ENCODE data around the gene ACKR4. TPM values are rescaled to one million over a fixed set of nuclear protein-coding genes. Genes with fewer than 3 reads are reported as not detected.
"Not testable (repeated sequence)": the region's sequence is repeated elsewhere in the genome, so short reads cannot be mapped to it uniquely, and the experiment has no call there.

The ACKR4 gene
- total RNA-seq, 4 donors from 2014 or later: 5.5 to 12.6 (median 7.2) TPM; not detected in 1

DNA sequence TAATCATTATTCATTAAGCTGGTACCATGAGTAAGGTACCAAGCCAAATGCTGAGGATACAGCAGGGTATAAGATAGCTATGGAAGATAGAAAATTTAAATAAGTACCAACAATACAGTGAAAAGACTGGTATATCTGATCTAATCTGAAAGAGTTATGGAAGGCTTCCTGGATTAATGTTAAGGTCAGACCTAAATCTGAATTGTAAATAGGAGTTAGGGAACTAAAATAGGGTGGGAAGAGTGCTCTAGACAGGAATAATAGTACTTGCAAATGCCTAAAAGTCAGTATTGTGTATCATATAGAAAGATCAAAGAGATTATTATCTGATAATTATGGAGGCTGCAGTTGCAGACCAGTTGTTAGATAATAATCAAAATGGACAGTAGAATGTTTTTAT lies 2.6 kb upstream of the ACKR4 start:
- no peaks in the 10 kb centered on the region for H3K4me1 ChIP-seq
- H3K4me3 ChIP-seq: no peak overlapping the region
- DNase-seq: no peak
- no peaks in the 10 kb centered on the region for H3K9me3 ChIP-seq
- H3K27ac ChIP-seq: no peak overlapping the region
- peaks cover 0 to 8% (median 0%) of the 10 kb centered on the region in 3 donors for H3K36me3 ChIP-seq
- H3K27me3 ChIP-seq: no peaks in the 10 kb centered on the region
- TF ChIP-seq, protein P1, sequence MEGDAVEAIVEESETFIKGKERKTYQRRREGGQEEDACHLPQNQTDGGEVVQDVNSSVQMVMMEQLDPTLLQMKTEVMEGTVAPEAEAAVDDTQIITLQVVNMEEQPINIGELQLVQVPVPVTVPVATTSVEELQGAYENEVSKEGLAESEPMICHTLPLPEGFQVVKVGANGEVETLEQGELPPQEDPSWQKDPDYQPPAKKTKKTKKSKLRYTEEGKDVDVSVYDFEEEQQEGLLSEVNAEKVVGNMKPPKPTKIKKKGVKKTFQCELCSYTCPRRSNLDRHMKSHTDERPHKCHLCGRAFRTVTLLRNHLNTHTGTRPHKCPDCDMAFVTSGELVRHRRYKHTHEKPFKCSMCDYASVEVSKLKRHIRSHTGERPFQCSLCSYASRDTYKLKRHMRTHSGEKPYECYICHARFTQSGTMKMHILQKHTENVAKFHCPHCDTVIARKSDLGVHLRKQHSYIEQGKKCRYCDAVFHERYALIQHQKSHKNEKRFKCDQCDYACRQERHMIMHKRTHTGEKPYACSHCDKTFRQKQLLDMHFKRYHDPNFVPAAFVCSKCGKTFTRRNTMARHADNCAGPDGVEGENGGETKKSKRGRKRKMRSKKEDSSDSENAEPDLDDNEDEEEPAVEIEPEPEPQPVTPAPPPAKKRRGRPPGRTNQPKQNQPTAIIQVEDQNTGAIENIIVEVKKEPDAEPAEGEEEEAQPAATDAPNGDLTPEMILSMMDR (IDR thresholded peaks at IDR 0.05): no peak

DNA sequence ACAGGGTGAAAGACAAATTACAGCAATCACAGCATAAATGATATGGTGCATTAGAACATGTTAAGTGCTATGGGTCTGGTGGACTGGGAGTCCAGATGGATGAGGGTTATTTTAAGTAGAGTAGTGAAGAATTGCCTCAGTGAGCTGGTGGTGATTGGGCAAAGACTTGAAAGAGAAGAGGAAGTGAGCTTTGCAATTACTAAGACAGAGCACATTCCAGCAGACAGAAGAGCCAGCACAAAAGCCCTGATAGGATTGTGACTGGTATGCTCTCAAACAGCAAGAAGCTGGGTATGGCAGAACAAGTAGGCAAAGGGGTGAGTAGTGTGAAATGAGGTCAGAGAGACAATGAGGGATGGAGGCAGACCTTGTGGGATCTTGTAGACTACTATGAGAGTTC lies 2.1 kb upstream of the ACKR4 start:
- Histone ChIP-seq H3K27me3 (no peaks in the 10 kb centered on the region), H3K36me3 (peaks cover 0 to 8% (median 0%) of the 10 kb centered on the region in 3 donors), H3K4me3 (no peak overlapping the region), H3K4me1 (no peaks in the 10 kb centered on the region), H3K9me3 (no peaks in the 10 kb centered on the region), H3K27ac (no peak overlapping the region)
- no peak for DNase-seq
- no peak for TF ChIP-seq POLR2A (IDR thresholded peaks at IDR 0.05)
- TF ChIP-seq, protein P1 (IDR thresholded peaks at IDR 0.05): no peak

DNA sequence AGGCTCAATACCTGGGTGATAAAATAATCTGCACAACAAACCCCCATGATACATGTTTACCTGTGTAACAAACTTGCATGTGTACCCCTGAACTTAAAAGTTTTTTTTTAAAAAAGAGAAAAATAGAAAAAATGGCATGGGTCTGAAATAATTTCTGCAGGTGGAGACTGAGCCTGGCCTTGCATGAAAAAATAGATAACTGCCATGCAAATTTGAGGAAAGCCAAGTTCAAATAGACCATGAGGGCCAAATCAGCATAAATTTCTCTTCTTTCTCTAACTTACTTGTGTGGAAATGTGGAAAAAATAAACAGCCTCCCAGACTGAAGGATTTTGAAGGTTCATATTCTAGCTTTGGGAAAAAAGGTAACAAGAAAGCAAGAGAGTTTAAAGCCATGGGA lies 744 bp upstream of the ACKR4 start:
- H3K4me3 ChIP-seq: no peak overlapping the region
- TF ChIP-seq, protein P1 (IDR thresholded peaks at IDR 0.05): no peak
- no peak for TF ChIP-seq POLR2A (IDR thresholded peaks at IDR 0.05)
- H3K9me3 ChIP-seq: no peaks in the 10 kb centered on the region
- no peaks in the 10 kb centered on the region for H3K4me1 ChIP-seq
- peaks cover 0 to 8% (median 0%) of the 10 kb centered on the region in 3 donors for H3K36me3 ChIP-seq
- H3K27me3 ChIP-seq: no peaks in the 10 kb centered on the region
- no peak for DNase-seq
- no peak overlapping the region for H3K27ac ChIP-seq

DNA sequence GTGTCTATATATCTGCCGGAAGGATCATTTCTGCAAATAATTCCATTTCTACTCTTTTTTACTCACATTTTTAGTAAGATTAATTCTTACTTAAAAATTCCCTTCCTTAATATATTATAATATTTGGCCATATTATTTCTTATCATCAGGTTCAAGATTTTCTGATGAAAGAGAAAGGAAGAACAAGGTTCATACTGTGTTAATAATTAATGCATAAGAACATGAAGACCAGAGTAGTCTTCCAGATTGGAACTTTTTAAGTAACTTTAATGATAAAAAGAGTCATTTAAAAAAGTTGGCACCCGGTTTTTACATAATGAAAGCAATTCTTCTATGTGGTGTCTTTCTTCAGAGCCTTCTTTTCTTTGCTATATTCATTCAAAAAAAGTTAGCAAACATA lies 590 bp downstream of the ACKR4 start:
- H3K9me3 ChIP-seq: no peaks in the 10 kb centered on the region
- no peak for DNase-seq
- no peak overlapping the region for H3K27ac ChIP-seq
- H3K27me3 ChIP-seq: no peaks in the 10 kb centered on the region
- TF ChIP-seq, protein P1 (IDR thresholded peaks at IDR 0.05): no peak
- TF ChIP-seq POLR2A (IDR thresholded peaks at IDR 0.05): no peak
- no peaks in the 10 kb centered on the region for H3K4me1 ChIP-seq
- H3K4me3 ChIP-seq: peak overlapping the region in 2 of 4 donors; percentile 3 to 33
- peaks cover 0 to 13% (median 0%) of the 10 kb centered on the region in 3 donors for H3K36me3 ChIP-seq

DNA sequence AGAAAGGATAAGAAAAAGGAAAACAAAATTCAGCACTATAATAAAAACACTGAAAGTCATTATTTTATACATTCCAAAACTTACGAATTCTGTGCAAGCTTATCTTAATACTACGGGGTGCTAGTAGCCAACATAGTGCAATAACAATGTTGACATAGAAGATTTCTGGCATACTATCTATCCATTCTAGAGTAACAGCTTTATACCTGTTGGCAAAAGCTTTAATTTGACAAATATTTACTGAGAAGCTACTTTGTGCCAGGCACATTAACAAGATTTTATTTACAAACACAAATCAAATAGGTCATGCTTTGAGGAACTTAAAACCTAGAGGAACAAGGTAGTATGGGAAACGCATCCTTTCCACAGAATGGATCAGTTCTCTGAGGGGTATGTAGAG lies 1.1 kb downstream of the ACKR4 start:
- Histone ChIP-seq H3K4me1 (no peaks in the 10 kb centered on the region), H3K4me3 (no peak overlapping the region), H3K27ac (no peak overlapping the region), H3K27me3 (no peaks in the 10 kb centered on the region), H3K9me3 (no peaks in the 10 kb centered on the region), H3K36me3 (peaks cover 0 to 17% (median 0%) of the 10 kb centered on the region in 3 donors)
- DNase-seq: no peak
- no peak for TF ChIP-seq POLR2A (IDR thresholded peaks at IDR 0.05)
- TF ChIP-seq, protein P1 (IDR thresholded peaks at IDR 0.05): no peak

DNA sequence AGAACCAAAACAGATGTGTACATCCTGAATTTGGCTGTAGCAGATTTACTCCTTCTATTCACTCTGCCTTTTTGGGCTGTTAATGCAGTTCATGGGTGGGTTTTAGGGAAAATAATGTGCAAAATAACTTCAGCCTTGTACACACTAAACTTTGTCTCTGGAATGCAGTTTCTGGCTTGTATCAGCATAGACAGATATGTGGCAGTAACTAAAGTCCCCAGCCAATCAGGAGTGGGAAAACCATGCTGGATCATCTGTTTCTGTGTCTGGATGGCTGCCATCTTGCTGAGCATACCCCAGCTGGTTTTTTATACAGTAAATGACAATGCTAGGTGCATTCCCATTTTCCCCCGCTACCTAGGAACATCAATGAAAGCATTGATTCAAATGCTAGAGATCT lies 3.5 kb downstream of the ACKR4 start:
- not testable (repeated sequence) for H3K27ac ChIP-seq, H3K9me3 ChIP-seq, H3K4me3 ChIP-seq, H3K27me3 ChIP-seq, DNase-seq, H3K4me1 ChIP-seq
- H3K36me3 ChIP-seq: peaks cover 0 to 17% (median 0%) of the 10 kb centered on the region in 3 donors
